Karpas-422 (cell line): Measurements from ENCODE around the gene B3GNT7. TPM values are rescaled to one million over a fixed set of nuclear protein-coding genes. Genes with fewer than 3 reads are reported as not detected.

ENCODE experiments used
- DNase-seq: peaks from one replicate; pipeline ENCODE4 v3.0.0-alpha.2; 2015
- H2AFZ ChIP-seq: fragments of 200-600 bp; sonication (generic); 2 replicates; pipeline ENCODE4 v1.6.1; 2014; ENCODE audit warnings: antibody characterized with exemption, low read length, mixed read lengths
- H3K27ac ChIP-seq: fragments of 200-600 bp; sonication (generic); 2 replicates; pipeline ENCODE4 v1.5.1; 2014; ENCODE audit warnings: mild to moderate bottlenecking, low read length, moderate library complexity
- H3K27me3 ChIP-seq: fragments of 200-600 bp; sonication (generic); 2 replicates; pipeline ENCODE4 v1.6.1; 2014; ENCODE audit warnings: low read length, mixed read lengths
- H3K36me3 ChIP-seq: fragments of 200-600 bp; sonication (generic); 2 replicates; pipeline ENCODE4 v1.6.1; 2014; ENCODE audit warnings: low read length, mixed read lengths; ENCODE audit not compliant: insufficient read depth
- H3K4me1 ChIP-seq: fragments of 200-600 bp; sonication (generic); 2 replicates; pipeline ENCODE4 v1.6.1; 2014; ENCODE audit warnings: mild to moderate bottlenecking, low read length, mixed read lengths
- H3K4me2 ChIP-seq: fragments of 200-600 bp; sonication (generic); 2 replicates; pipeline ENCODE4 v1.6.1; 2014; ENCODE audit warnings: low read length, low read depth, mild to moderate bottlenecking; ENCODE audit not compliant: poor library complexity, severe bottlenecking
- H3K4me3 ChIP-seq: fragments of 200-600 bp; sonication (generic); 2 replicates; pipeline ENCODE4 v1.5.1; 2014; ENCODE audit warnings: mild to moderate bottlenecking, antibody characterized with exemption, low read length, mixed read lengths
- H3K79me2 ChIP-seq: fragments of 200-600 bp; sonication (generic); 2 replicates; pipeline ENCODE4 v1.6.1; 2014; ENCODE audit warnings: mild to moderate bottlenecking, low read length, mixed read lengths
- H3K9ac ChIP-seq: fragments of 200-600 bp; sonication (generic); 2 replicates; pipeline ENCODE4 v1.6.0; 2014; ENCODE audit warnings: low read length
- H3K9me2 ChIP-seq: fragments of 200-600 bp; sonication (generic), shearing (Covaris generic); replicated peaks from 2 replicates; pipeline ENCODE4 v1.6.0; 2014; ENCODE audit warnings: mild to moderate bottlenecking, low read length, moderate library complexity; ENCODE audit not compliant: insufficient read depth
- H3K9me3 ChIP-seq: fragments of 300-700, 200-600 bp; sonication (generic); 2 replicates; pipeline ENCODE4 v1.6.1; 2014; ENCODE audit warnings: low read length, mixed read lengths
- H4K20me1 ChIP-seq: fragments of 200-600 bp; sonication (generic); 2 replicates; pipeline ENCODE4 v1.6.1; 2014; ENCODE audit warnings: mild to moderate bottlenecking, antibody characterized with exemption, low read length, low read depth; ENCODE audit not compliant: insufficient read depth
- total RNA-seq: library from RNA; depleted of rRNA; stranded (reverse); fragments of >200 nt; shearing (Covaris generic); gene quantifications from 2 replicates; pipeline ENCODE4 v1.2.3, GENCODE V29; 2014; ENCODE audit warnings: low replicate concordance

B3GNT7 gene
- total RNA-seq, 1 experiment from 2014 or later: 2.8 TPM

DNA sequence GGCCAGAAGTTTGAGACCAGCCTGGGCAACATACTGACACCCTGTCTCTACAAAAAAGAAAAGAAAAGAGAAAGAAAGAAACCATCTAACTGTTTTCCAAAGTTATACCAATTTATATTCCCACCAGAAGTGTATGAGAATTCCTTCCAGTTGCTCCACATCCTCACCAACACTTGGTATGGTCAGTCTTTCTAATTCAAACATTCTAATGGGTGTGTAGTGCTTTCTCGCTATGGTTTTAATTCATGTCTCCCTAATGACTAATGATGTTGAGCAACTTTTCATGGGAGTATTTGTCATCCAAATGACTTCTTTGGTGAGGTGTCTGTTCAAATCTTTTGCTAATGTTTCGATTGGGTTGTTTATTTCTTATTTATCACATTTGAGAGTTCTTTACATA lies 10.5 kb upstream of the B3GNT7 start:
- Histone ChIP-seq H3K27me3 (no peaks in the 10 kb centered on the region), H3K4me3 (no peak overlapping the region), H3K79me2 (no peaks in the 10 kb centered on the region), H3K4me2 (no peak overlapping the region), H2AFZ (no peak overlapping the region), H3K4me1 (no peaks in the 10 kb centered on the region), H3K36me3 (no peaks in the 10 kb centered on the region; the same call in 1 of the 2 replicates), H3K9ac (no peak overlapping the region), H3K9me3 (0 out of 2 replicates have a peak, but pooled peaks cover 5% of the 10 kb centered on the region), H4K20me1 (no peaks in the 10 kb centered on the region), H3K27ac (no peak overlapping the region), H3K9me2 (no peaks in the 10 kb centered on the region)
- no peak for DNase-seq

DNA sequence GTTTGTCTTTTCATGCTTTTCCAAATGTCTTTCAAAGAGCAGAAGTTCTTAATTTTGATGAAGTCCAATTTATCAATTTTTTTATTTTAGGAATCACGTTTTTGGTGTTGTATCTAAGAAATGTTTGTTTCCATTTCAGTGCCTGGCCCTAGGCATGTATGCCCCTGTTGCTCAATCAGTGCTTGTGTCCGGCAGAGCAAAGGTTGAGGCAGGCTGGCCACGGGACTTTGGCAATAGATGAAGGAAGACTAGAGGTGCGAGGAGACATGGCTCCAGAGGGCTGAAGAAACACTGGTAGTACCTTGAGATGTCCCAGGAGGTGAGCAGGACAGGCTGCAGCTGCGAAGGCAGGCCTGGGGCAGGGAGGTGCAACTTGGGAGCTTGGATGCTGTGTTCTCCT lies 10.1 kb upstream of the B3GNT7 start:
- Histone ChIP-seq H2AFZ (no peak overlapping the region), H3K4me1 (no peaks in the 10 kb centered on the region), H3K9me3 (0 out of 2 replicates have a peak, but pooled peaks cover 5% of the 10 kb centered on the region), H3K9ac (no peak overlapping the region), H3K36me3 (no peaks in the 10 kb centered on the region; the same call in 1 of the 2 replicates), H3K9me2 (no peaks in the 10 kb centered on the region), H3K27ac (no peak overlapping the region), H3K4me3 (no peak overlapping the region), H4K20me1 (no peaks in the 10 kb centered on the region), H3K27me3 (no peaks in the 10 kb centered on the region), H3K4me2 (no peak overlapping the region), H3K79me2 (no peaks in the 10 kb centered on the region)
- DNase-seq: no peak

DNA sequence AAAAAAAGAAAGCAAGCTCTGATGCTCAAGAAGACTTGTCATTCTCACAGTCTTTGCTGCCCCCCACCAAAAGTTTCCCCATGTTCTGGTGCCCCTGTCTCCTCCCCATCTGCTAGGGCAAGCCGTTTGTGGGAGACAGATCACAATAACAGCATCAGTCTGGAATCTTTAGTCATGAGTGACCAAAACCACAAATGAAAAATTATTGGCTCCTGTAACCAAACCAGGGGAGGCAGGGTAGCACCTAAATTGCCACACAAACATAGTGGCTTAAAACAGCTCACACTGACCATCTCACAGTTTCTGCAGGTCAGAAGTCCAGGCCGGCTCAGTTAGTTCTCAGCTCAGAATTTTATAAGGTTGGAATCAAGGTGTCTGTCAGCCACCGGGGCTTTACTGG lies 9.1 kb upstream of the B3GNT7 start:
- no peak overlapping the region for H3K4me2 ChIP-seq
- H3K9me2 ChIP-seq: no peaks in the 10 kb centered on the region
- 0 out of 2 replicates have a peak, but pooled peaks cover 5% of the 10 kb centered on the region for H3K9me3 ChIP-seq
- no peak overlapping the region for H2AFZ ChIP-seq
- DNase-seq: no peak
- H3K79me2 ChIP-seq: no peaks in the 10 kb centered on the region
- H3K36me3 ChIP-seq: no peaks in the 10 kb centered on the region; the same call in 1 of the 2 replicates
- H3K4me3 ChIP-seq: no peak overlapping the region
- no peaks in the 10 kb centered on the region for H4K20me1 ChIP-seq
- H3K9ac ChIP-seq: no peak overlapping the region
- no peaks in the 10 kb centered on the region for H3K4me1 ChIP-seq
- no peak overlapping the region for H3K27ac ChIP-seq
- no peaks in the 10 kb centered on the region for H3K27me3 ChIP-seq

DNA sequence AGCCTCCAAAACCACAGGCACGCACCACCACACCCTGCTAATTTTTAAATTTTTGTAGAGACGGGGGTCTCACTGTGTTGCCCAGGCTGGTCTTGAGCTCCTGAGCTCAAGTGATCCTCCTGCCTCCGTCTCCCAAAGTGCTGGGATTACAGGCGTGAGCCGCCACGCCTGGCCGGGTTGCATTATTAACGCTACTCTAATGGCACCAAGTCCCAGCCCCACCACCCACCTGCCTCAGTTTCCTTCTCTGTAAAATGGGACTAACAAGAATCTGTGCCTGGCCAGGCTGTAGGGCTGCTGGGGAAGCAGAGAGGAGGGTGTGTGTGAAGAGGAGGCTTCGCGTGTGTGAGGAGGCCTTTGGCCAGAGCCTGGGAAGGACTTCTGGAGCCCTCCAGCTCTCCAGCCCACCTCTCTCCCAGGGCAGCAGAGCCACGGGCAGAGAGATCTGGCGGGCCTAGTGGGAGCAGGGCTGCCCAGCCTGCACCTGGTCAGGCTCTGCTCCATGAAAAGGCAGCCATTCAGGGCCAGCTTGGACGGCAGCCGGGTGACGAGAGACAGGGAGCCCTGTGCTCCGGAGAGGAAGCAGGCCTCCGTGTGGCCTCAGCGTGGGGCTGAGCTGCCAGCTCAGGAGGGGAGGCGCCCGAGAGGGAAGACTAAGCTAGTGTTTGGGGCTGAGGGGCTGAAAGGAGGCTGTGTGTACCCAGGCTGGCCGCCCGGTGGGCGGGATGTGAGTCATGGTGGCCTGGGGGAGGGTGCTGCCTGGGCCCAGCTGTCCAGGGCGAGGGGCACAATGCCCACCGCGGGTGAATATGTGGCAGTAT lies 7.4 kb upstream of the B3GNT7 start:
- H3K27ac ChIP-seq: no peak overlapping the region

DNA sequence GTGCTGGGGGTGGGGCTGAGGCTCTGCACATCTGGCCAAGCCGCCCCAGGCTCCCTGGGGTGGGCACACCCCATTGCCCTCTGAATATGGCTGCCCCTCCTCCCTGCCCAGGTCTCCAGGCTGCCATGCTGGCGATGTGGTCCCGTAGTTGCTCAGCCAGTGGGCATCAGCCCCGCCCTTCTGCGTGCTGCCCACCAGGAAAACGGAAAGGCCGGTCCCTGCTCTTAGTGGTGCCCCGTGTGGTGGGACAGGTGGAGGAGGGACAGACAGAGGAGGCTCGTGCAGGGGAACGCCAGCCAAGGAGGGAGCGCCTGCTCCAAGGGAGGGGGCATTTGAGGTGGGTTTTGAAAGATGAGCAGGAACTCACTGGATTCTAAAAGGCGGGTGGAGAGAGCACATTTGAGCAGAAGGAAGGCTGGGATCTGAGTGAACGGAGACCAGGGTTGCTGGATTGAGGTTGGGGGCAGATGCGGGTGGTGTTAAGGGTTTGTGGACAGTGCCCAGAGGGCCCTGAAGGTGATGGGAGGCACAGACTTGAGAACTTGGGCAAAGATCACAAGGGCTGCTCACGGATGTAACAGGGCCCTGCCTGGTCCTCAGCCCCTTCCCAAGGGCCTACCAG lies 6.7 kb upstream of the B3GNT7 start:
- H4K20me1 ChIP-seq: no peaks in the 10 kb centered on the region
- H3K4me1 ChIP-seq: peaks cover 11% of the 10 kb centered on the region
- H3K79me2 ChIP-seq: no peaks in the 10 kb centered on the region
- 0 out of 2 replicates have a peak, but pooled peaks cover 5% of the 10 kb centered on the region for H3K9me3 ChIP-seq
- H3K4me3 ChIP-seq: no peak overlapping the region
- no peak overlapping the region for H3K4me2 ChIP-seq
- no peak overlapping the region for H3K27ac ChIP-seq
- H3K27me3 ChIP-seq: no peaks in the 10 kb centered on the region
- no peaks in the 10 kb centered on the region; the same call in 1 of the 2 replicates for H3K36me3 ChIP-seq
- DNase-seq: no peak
- H2AFZ ChIP-seq: no peak overlapping the region
- no peak overlapping the region for H3K9ac ChIP-seq
- no peaks in the 10 kb centered on the region for H3K9me2 ChIP-seq

More for the DNA sequence above, 7.4 kb upstream of the B3GNT7 start:
- no peak for DNase-seq
- 0 out of 2 replicates have a peak, but pooled peaks cover 5% of the 10 kb centered on the region for H3K9me3 ChIP-seq
- H3K4me3 ChIP-seq: no peak overlapping the region
- H3K36me3 ChIP-seq: no peaks in the 10 kb centered on the region; the same call in 1 of the 2 replicates
- H4K20me1 ChIP-seq: no peaks in the 10 kb centered on the region
- no peak overlapping the region for H2AFZ ChIP-seq
- H3K79me2 ChIP-seq: no peaks in the 10 kb centered on the region
- H3K9ac ChIP-seq: no peak overlapping the region
- peaks cover 4% of the 10 kb centered on the region for H3K4me1 ChIP-seq
- H3K27me3 ChIP-seq: no peaks in the 10 kb centered on the region
- no peaks in the 10 kb centered on the region for H3K9me2 ChIP-seq
- no peak overlapping the region for H3K4me2 ChIP-seq

DNA sequence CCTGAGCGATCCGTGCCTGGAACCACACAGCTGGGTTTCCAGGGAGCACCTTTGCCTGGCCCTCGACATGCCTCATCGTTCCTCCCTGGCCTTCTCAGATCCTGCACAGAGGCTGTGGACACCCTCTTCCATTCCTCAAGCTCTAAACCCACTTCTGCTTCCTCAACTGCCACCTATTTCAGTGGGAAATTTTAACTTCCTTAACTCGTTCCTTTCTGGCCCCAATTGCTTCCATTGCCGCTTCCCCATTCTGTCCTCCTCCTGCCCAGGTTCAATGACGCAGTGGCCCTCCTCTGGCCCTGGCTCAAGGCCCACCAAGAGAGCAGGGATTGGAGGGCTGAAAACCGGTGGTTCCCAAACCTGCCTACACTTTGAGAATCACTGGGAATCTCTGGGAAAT lies 4.8 kb upstream of the B3GNT7 start:
- no peaks in the 10 kb centered on the region for H4K20me1 ChIP-seq
- no peak overlapping the region for H3K4me3 ChIP-seq
- no peak overlapping the region for H3K4me2 ChIP-seq
- no peaks in the 10 kb centered on the region for H3K79me2 ChIP-seq
- H3K9me3 ChIP-seq: no peaks in the 10 kb centered on the region
- no peak overlapping the region for H3K27ac ChIP-seq
- H3K4me1 ChIP-seq: peaks cover 26% of the 10 kb centered on the region
- DNase-seq: no peak
- no peak overlapping the region for H2AFZ ChIP-seq
- H3K36me3 ChIP-seq: no peaks in the 10 kb centered on the region
- no peaks in the 10 kb centered on the region for H3K27me3 ChIP-seq
- H3K9me2 ChIP-seq: no peaks in the 10 kb centered on the region
- H3K9ac ChIP-seq: no peak overlapping the region

DNA sequence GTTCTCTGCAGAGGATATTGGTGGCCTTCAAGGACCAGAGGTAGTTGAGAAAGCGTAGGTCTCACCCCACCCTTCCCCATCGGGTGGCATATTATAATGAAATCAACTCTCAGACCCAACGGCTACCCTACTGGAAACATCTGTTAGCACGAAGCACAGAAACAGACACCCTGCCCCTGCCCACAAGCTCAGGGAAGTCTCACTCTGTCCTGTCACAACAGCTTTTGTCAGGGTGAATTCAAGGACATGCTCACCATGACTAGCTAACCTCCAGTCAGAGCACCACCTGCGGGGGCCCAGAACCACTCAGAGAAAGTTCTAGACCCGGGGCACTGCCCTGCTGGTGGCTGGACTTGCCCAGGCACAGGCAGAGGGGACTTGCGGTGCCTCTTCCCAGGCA lies 3.5 kb upstream of the B3GNT7 start:
- DNase-seq: no peak
- Histone ChIP-seq H2AFZ (no peak overlapping the region), H3K36me3 (no peaks in the 10 kb centered on the region), H3K79me2 (no peaks in the 10 kb centered on the region), H3K27me3 (no peaks in the 10 kb centered on the region), H3K4me3 (no peak overlapping the region), H3K9me2 (no peaks in the 10 kb centered on the region), H3K4me2 (no peak overlapping the region), H4K20me1 (no peaks in the 10 kb centered on the region), H3K27ac (no peak overlapping the region), H3K4me1 (peaks cover 34% of the 10 kb centered on the region), H3K9ac (no peak overlapping the region), H3K9me3 (no peaks in the 10 kb centered on the region)

DNA sequence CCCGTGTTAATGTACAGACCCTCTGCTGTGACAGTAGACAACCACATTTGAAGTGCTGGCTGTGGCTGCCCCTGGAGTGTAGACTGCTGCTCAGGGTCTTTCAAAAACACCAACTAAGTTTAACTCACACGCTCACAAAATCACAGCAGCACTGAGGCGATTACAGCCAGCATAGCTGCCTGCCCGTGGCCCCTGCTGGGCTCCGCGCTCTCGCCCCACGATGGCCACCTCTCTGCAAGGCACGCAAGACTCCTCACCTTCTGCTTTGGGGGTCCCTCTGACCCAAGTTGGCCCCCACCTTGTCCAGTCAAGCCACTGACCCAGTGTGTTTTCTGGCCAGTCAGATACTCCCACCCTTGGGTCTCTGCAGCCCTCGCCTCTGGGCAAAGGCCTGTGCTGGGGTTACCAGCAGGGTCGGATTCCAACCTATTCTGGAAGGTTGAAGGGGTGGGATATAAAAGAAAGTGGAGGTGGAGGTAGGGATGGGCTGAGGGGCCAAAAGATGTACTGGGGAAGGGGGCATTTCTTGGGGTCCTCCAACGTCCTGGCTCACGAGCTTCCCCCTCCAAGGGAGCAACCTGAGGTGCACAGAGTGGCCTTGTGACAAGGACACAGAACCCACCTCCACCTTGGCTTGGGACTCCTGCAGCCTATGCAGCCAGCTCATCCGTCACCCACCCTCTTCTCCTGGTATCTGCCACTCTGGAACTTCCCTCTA lies 2.9 kb upstream of the B3GNT7 start:
- H3K27me3 ChIP-seq: no peaks in the 10 kb centered on the region
- no peaks in the 10 kb centered on the region for H3K36me3 ChIP-seq
- H3K79me2 ChIP-seq: no peaks in the 10 kb centered on the region
- H3K4me2 ChIP-seq: peak overlapping the region; percentile 95
- H3K4me3 ChIP-seq: peak overlapping the region; percentile 76; the same call in 1 of the 2 replicates
- no peaks in the 10 kb centered on the region for H4K20me1 ChIP-seq
- H3K4me1 ChIP-seq: peaks cover 34% of the 10 kb centered on the region
- DNase-seq: no peak
- no peaks in the 10 kb centered on the region for H3K9me3 ChIP-seq
- no peak overlapping the region for H2AFZ ChIP-seq
- H3K27ac ChIP-seq: 0 out of 2 replicates have a peak overlapping the region, but pooled peaks have one; percentile 91
- peak overlapping the region; percentile 86 for H3K9ac ChIP-seq
- H3K9me2 ChIP-seq: no peaks in the 10 kb centered on the region
